NCI-H748 (cell line): Measurements from ENCODE around the gene HAPSTR1.

ENCODE experiments used
- DNase-seq: peaks from one replicate; lab custom pipeline; 2025; ENCODE audit not compliant: unreplicated experiment; lab: John Stamatoyannopoulos, UW

The HAPSTR1 gene

GRCh38 chr16:9119795-9120194 is 28.4 kb downstream of the HAPSTR1 start:
- DNase-seq = no peak

GRCh38 chr16:9122342-9122741 is 30.9 kb downstream of the HAPSTR1 start:
- DNase-seq = no peak

GRCh38 chr16:9122969-9123368 is 31.5 kb downstream of the HAPSTR1 start:
- DNase-seq = no peak

- no peak for DNase-seq
Measured at GRCh38 chr16:9123401-9123800, 32.0 kb downstream of the HAPSTR1 start.

GRCh38 chr16:9123871-9124270 is 32.4 kb downstream of the HAPSTR1 start:
- no peak for DNase-seq

- no peak for DNase-seq
Measured at GRCh38 chr16:9124444-9124843, 33.0 kb downstream of the HAPSTR1 start.

- DNase-seq = no peak
Measured at GRCh38 chr16:9124908-9125584, 33.6 kb downstream of the HAPSTR1 start.

- DNase-seq = no peak
Measured at GRCh38 chr16:9125658-9126505, 34.4 kb downstream of the HAPSTR1 start.

- DNase-seq = no peak
Measured at GRCh38 chr16:9126609-9127008, 35.2 kb downstream of the HAPSTR1 start.

GRCh38 chr16:9128346-9129342 is 37.2 kb downstream of the HAPSTR1 start:
- no peak for DNase-seq

GRCh38 chr16:9134306-9134705 is 42.9 kb downstream of the HAPSTR1 start:
- DNase-seq = no peak

GRCh38 chr16:9134739-9135138 is 43.3 kb downstream of the HAPSTR1 start:
- DNase-seq = peak; percentile 50

- no peak for DNase-seq
Measured at GRCh38 chr16:9135797-9136196, 44.4 kb downstream of the HAPSTR1 start.

- DNase-seq = no peak
Measured at GRCh38 chr16:9136596-9136995, 45.2 kb downstream of the HAPSTR1 start.

GRCh38 chr16:9138021-9138680 is 46.7 kb downstream of the HAPSTR1 start:
- no peak for DNase-seq

GRCh38 chr16:9138731-9139501 is 47.5 kb downstream of the HAPSTR1 start:
- DNase-seq = peak; percentile 67

- peak; percentile 3 for DNase-seq
Measured at GRCh38 chr16:9139965-9140364, 48.5 kb downstream of the HAPSTR1 start.
